Measurements from ENCODE around the gene GCN1.

DNA sequence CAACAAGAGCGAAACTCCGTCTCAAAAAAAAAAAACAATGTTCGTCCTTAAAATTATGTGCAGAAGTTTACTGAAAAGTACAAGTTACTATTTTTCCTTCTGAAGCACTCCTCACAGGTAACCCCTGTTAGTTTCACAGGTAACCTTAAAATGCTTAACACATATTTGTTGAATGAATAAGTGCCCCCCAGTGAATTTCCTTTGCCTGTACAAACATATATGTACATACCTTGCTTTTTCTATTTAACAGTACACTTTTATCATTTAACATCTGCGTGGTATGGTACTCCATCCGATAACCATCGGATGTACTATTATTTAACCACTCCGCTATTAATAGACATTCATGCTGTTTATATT lies 76.6 kb downstream of the GCN1 start:
- TF ChIP-seq, protein P1, sequence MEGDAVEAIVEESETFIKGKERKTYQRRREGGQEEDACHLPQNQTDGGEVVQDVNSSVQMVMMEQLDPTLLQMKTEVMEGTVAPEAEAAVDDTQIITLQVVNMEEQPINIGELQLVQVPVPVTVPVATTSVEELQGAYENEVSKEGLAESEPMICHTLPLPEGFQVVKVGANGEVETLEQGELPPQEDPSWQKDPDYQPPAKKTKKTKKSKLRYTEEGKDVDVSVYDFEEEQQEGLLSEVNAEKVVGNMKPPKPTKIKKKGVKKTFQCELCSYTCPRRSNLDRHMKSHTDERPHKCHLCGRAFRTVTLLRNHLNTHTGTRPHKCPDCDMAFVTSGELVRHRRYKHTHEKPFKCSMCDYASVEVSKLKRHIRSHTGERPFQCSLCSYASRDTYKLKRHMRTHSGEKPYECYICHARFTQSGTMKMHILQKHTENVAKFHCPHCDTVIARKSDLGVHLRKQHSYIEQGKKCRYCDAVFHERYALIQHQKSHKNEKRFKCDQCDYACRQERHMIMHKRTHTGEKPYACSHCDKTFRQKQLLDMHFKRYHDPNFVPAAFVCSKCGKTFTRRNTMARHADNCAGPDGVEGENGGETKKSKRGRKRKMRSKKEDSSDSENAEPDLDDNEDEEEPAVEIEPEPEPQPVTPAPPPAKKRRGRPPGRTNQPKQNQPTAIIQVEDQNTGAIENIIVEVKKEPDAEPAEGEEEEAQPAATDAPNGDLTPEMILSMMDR (conservative IDR thresholded peaks at IDR 0.05) = no peak
- TF ChIP-seq EZH2 (IDR thresholded peaks at IDR 0.05; ENCODE audit: low read depth) = no peak

Measured in PC-9 (cell line).